Stimulated activated naive CD4-positive, alpha-beta T cell (primary cell): ENCODE data around the gene SCGB1A1.

ENCODE experiments used
- DNase-seq, 6 experiments: peaks; one replicate each; lab custom pipeline; 2025; lab: John Stamatoyannopoulos, UW

The SCGB1A1 gene

GRCh38 chr11:62398011-62398994 is 20.5 kb upstream of the SCGB1A1 start:
- no peak for DNase-seq

- DNase-seq = peak in 2 of 6 experiments; percentile 6 to 30
Measured at GRCh38 chr11:62399172-62399877, 19.5 kb upstream of the SCGB1A1 start.

- no peak for DNase-seq
Measured at GRCh38 chr11:62399878-62400266, 19.0 kb upstream of the SCGB1A1 start.

- DNase-seq = no peak
Measured at GRCh38 chr11:62400281-62400680, 18.6 kb upstream of the SCGB1A1 start.

GRCh38 chr11:62400760-62401159 is 18.1 kb upstream of the SCGB1A1 start:
- DNase-seq = no peak

- DNase-seq = no peak
Measured at GRCh38 chr11:62401356-62401755, 17.5 kb upstream of the SCGB1A1 start.

GRCh38 chr11:62401811-62402210 is 17.0 kb upstream of the SCGB1A1 start:
- DNase-seq = no peak

DNA sequence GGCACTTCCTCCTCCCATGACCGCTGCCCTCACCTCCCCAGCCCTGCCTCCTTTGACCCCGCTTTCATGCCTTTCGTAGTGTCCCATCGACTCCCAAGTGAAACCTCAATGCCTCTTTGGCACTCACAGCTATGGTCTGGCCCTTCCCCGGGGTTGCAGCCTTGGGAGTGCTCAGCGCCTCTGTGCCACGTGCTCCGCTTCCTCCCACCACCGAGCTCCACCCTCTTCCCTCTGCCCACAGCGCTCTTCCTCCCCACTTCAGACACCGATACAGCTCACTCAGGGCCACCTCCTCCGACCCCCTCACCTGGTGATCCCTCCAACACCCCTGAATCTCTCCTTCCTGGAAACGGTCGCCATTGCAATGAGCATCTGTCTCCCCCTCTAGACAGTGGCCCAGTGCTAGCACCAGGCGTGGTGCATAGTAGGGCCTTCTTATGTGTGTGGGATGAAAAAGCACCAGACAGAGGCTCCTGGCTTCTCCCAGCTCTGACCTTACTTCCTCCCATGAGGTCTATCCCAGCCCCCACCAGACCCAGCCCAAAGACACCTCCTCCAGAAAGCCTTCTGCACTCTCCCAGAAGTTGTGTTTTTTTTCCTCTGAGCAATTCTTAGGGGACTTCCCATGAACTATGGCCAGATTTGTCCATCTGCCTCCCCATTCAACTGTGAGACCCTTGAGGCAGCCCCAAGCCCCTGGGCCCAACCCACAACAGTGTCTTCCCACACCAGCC is 16.4 kb upstream of the SCGB1A1 start:
- peak in 5 of 6 experiments; percentile 11 to 55 (median 27) for DNase-seq

DNA sequence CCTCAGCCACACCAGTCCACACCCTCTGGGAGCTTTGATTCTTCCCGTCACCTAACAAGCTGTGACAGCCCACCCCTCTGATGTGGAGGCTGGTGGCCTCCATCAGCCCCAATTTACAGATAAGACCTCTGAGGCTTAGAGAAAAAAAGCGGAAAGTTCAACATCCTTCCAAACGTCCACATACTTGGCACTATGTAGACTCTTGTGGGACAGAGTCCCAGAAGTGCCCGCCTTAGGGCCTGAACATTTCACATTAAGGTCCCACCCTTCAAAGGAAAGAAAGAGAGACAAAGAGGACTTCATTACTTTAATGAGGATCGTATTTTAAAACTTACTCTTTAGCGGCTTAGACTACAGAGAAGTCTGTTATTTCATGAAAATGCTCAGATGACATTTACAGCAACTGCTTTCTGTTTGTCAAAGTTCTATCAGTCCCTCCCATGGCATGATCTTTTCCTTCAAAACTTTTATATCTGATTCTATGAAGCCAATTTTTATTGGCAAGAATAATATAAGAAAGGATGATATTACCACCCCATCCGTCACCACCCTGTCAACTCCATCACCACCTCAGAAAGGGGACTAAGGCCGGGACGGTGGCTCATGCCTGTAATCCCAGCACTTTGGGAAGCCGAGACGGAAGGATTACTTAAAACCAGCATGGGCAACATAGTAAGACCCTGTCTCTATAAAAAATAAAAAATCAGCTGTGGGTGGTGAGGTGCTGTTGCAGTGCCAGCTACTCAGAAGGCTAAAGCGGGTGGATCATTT is 15.7 kb upstream of the SCGB1A1 start:
- DNase-seq = no peak

DNA sequence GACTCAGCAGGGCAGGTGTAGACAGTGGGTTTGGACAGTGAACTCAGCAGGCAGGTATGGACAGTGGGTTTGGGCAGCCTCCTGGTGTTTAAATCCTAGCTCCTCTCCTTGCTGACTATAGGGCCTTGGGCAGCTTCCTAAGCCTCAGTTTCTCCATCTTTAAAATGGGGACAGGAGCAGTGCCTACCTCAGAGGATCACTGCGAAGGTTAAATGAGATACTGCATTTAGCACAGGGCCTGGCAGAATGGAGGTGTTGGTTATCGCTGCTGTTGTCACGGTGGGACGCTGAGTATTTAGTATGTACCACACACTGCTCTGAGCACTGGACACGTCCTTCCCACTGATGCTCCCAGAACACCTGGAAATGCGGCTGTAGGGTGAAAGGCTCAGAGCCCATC is 14.4 kb upstream of the SCGB1A1 start:
- DNase-seq = no peak

- no peak for DNase-seq
Measured at GRCh38 chr11:62404901-62405300, 13.9 kb upstream of the SCGB1A1 start.

DNA sequence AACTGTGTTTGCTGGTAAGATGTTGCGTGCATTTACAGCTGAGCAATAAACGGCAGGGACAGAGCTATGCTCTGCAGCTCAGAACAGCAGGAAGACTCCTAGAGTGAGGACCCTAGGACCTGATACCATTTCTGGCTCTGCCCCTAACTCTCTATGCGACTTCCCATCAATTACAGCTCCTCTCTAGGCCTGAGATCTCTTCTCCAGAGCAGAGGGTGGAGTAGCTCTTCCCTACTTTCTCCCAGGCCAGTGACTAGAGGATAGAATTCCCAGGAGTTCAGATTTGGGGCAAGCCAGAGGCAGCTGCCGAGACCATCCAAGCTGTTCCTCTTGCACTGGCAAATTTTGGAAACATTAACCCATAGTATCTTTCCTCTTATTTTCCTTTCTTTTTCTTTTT is 12.8 kb upstream of the SCGB1A1 start:
- no peak for DNase-seq

GRCh38 chr11:62409831-62410230 is 9.0 kb upstream of the SCGB1A1 start:
- DNase-seq = no peak

- DNase-seq = no peak
Measured at GRCh38 chr11:62410972-62411371, 7.9 kb upstream of the SCGB1A1 start.

DNA sequence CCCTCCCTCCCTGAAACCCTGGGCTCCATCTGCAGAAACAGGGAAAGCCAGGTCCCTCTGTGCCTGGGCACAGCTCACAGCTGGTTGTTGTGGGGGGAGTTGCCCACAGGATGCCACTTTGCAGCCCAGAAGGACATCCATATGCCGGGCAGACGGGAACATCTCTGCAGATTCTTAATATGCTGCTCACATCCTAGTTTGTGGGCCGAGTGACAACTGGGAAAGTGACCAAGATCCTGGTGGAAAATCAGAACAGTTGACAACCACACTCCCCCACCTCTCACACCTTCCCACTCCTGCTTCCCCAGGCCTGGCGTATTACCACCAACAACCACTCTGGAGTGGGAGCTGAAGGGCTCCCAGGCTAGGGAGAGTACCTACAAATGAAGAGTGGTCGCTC is 7.3 kb upstream of the SCGB1A1 start:
- DNase-seq = no peak

- no peak for DNase-seq
Measured at GRCh38 chr11:62413060-62413696, 5.7 kb upstream of the SCGB1A1 start.

DNA sequence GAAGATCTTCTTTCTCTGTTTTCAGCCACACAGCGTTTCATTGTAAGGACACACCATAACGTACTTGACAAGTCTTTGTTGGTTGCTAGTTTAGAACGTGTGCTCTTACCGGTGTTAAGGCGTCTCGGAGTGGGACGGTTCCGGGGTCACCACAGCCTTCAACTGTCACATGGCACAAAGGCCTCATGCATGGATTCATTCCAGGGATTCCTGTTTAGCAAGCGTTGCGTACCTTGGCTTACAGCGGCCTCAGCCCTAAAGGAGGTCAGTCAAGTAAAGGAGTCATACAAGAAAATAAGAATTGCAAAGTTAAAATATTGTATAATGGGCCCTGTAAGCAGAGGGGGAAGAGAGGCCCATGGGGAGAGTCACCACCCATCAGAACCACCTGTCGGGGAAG is 2.2 kb upstream of the SCGB1A1 start:
- DNase-seq = no peak

- no peak for DNase-seq
Measured at GRCh38 chr11:62418136-62418535, 697 bp upstream of the SCGB1A1 start.

GRCh38 chr11:62419314-62419929 is 589 bp downstream of the SCGB1A1 start:
- no peak for DNase-seq

- no peak for DNase-seq
Measured at GRCh38 chr11:62419943-62420342, 1.1 kb downstream of the SCGB1A1 start.

GRCh38 chr11:62420882-62421281 is 2.0 kb downstream of the SCGB1A1 start:
- no peak for DNase-seq
